Cardiac muscle cell (in vitro differentiated cells and primary cell): ENCODE data around the gene NTN4. TPM values are rescaled to one million over a fixed set of nuclear protein-coding genes. Genes with fewer than 3 reads are reported as not detected.
"Not testable (repeated sequence)": the region's sequence is repeated elsewhere in the genome, so short reads cannot be mapped to it uniquely, and the experiment has no call there.

Experiments used
- DNase-seq, 2 donors: peaks; one replicate each; pipeline versions ENCODE4 v3.0.0 to v3.0.0-alpha.2; 2010 to 2017; ENCODE audit warnings: low read depth in 1 of 2, low spot score in 1 of 2
- H3K27ac ChIP-seq: fragments of 200-600 bp; sonication (generic); 2 replicates; pipeline ENCODE4 v1.5.1; 2016
- H3K27me3 ChIP-seq: fragments of 200-600 bp; sonication (generic); 2 replicates; pipeline ENCODE4 v1.6.0; 2016; ENCODE audit warnings: control low read depth
- H3K36me3 ChIP-seq: fragments of 200-600 bp; sonication (generic); 2 replicates; pipeline ENCODE4 v1.5.1; 2016; ENCODE audit warnings: control low read depth
- H3K4me1 ChIP-seq: fragments of 200-600 bp; sonication (generic); 2 replicates; pipeline ENCODE4 v1.8.1; 2017; ENCODE audit warnings: low read depth, mild to moderate bottlenecking, mixed run types
- H3K4me3 ChIP-seq: fragments of 200-600 bp; sonication (generic); 2 replicates; pipeline ENCODE4 v1.5.1; 2016; ENCODE audit warnings: mild to moderate bottlenecking
- H3K9me3 ChIP-seq: fragments of 200-600 bp; sonication (generic); 2 replicates; pipeline ENCODE4 v1.5.1; 2017; ENCODE audit warnings: low read depth, mild to moderate bottlenecking, control low read depth
- polyA plus RNA-seq: library from polyadenylated mRNA; unstranded; fragments of >200 nt; fragmentation: Nextera tagmentation; extraction: Ambion mirVana; gene quantifications from 2 replicates; pipeline ENCODE4 v1.2.1, GENCODE V29; 2016
- total RNA-seq: library from RNA; depleted of rRNA; stranded (reverse); fragments of >200 nt; gene quantifications from 2 replicates; pipeline ENCODE4 v1.2.3, GENCODE V29; 2016
- TF ChIP-seq, protein P1 (sequence below): IDR thresholded peaks from 2 replicates; pipeline ENCODE4 v1.5.1; 2012; ENCODE audit warnings: low read depth, mild to moderate bottlenecking, low read length

The NTN4 gene
- total and polyA plus RNA-seq, 2 experiments from 2014 or later: 0.86 to 1.4 TPM

DNA sequence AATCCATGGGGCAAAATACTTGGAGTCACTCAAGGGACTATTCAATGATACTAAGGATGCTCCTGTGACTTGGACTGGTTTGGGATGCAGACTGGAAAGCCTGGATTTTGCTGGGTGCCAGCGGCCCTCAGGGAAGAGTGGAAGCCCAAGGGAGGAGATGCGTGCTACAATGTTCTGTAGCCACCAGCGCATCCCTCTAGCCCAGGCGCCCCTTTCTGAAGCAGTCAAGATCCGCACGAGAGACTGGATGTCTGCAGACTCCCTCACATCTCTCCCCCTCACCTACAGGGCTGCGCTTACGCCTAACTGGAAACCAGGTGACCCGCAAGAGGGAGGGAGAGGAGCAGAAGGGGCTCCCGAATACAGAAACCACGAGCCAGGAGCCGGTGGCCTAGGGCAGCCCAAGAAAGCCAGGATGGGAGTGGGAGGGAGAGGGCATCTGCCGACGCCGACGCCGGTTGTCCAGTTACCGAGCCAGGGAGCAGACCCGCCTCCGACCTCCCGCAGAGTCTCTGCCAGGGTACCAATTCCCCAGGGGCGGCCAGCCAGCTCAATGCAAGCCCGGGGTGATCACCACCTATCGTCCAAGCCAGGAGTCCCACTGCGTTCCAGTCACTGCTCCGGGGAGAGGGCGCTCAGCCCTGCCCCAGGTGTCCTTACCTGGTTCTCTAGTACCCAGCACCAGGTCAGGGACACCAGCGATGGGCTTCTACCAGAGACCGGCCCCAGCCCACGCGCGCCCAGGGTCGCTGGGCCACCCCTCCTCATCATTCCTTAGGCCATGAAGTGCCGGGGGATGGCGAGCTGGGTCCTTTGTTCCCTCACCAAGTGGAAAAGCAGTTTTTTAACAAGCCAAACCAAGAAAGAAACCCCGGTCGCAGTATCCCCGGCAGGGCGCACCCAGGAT is 1.2 kb downstream of the NTN4 start:
- H3K9me3 ChIP-seq: no peaks in the 10 kb centered on the region
- TF ChIP-seq, protein P1, sequence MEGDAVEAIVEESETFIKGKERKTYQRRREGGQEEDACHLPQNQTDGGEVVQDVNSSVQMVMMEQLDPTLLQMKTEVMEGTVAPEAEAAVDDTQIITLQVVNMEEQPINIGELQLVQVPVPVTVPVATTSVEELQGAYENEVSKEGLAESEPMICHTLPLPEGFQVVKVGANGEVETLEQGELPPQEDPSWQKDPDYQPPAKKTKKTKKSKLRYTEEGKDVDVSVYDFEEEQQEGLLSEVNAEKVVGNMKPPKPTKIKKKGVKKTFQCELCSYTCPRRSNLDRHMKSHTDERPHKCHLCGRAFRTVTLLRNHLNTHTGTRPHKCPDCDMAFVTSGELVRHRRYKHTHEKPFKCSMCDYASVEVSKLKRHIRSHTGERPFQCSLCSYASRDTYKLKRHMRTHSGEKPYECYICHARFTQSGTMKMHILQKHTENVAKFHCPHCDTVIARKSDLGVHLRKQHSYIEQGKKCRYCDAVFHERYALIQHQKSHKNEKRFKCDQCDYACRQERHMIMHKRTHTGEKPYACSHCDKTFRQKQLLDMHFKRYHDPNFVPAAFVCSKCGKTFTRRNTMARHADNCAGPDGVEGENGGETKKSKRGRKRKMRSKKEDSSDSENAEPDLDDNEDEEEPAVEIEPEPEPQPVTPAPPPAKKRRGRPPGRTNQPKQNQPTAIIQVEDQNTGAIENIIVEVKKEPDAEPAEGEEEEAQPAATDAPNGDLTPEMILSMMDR: no peak
- no peak overlapping the region for H3K27ac ChIP-seq
- DNase-seq: no peak
- no peaks in the 10 kb centered on the region for H3K4me1 ChIP-seq
- H3K27me3 ChIP-seq: peaks cover 99% of the 10 kb centered on the region
- H3K36me3 ChIP-seq: no peaks in the 10 kb centered on the region
- peak overlapping the region; percentile 50 for H3K4me3 ChIP-seq

- Histone ChIP-seq H3K27me3 (peaks cover 98% of the 10 kb centered on the region), H3K4me3 (no peak overlapping the region), H3K4me1 (no peaks in the 10 kb centered on the region), H3K9me3 (no peaks in the 10 kb centered on the region), H3K27ac (no peak overlapping the region), H3K36me3 (no peaks in the 10 kb centered on the region)
- peak in 1 of 2 donors; percentile 51 for DNase-seq
- TF ChIP-seq, protein P1: no peak
Observed at GRCh38 chr12:95788637-95789036, 1.9 kb downstream of the NTN4 start.

DNA sequence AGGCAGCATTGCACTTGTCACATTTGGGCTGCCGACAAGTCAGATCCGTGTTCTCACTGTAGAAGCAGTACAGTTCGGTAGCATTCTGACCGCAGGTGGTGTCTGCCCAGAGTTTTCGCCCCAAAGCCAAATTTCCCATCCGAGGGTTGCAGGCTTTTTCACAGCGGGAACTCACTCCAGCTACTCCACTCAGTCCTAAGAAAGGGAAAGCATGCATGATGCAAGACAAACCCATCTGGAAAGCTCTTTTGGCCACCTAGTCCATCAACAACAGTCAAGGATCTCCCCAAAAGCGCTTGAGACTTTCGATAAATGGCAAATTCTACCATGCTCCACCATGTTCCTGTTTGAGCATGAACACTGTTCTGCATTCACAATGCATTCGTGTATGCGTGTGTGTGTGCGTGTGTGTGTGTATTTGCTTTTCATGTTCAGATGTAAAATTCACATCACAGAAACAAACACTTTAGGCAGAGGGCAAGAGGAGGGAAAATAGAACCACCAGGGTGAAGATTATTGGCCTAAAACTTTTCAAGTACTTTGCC is 3.2 kb downstream of the NTN4 start:
- Histone ChIP-seq H3K4me3 (no peak overlapping the region), H3K27me3 (peaks cover 98% of the 10 kb centered on the region), H3K36me3 (no peaks in the 10 kb centered on the region), H3K27ac (no peak overlapping the region), H3K9me3 (no peaks in the 10 kb centered on the region), H3K4me1 (no peaks in the 10 kb centered on the region)
- no peak for DNase-seq
- TF ChIP-seq, protein P1: no peak

DNA sequence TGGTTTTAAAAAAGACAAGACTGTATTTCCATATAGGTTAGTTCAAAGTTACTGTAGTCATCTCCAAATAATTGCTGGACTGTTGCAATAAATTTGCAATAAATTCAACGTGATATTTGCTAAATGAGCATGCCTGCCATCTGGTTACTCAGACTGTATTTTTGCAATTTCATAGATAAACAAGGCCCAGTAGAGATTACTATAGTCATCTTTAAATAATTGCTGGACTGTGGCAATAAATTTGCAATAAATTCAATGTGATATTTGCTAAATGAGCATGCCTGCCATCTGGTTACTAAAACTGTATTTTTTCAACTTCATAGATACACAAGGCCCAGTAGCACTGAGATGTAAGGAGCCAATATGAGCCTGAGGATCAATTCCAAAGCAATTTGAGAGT is 5.6 kb downstream of the NTN4 start:
- Histone ChIP-seq H3K36me3 (no peaks in the 10 kb centered on the region), H3K27ac (no peak overlapping the region), H3K4me3 (no peak overlapping the region), H3K9me3 (no peaks in the 10 kb centered on the region), H3K4me1 (no peaks in the 10 kb centered on the region), H3K27me3 (peaks cover 76% of the 10 kb centered on the region)
- no peak for DNase-seq
- TF ChIP-seq, protein P1: no peak

DNA sequence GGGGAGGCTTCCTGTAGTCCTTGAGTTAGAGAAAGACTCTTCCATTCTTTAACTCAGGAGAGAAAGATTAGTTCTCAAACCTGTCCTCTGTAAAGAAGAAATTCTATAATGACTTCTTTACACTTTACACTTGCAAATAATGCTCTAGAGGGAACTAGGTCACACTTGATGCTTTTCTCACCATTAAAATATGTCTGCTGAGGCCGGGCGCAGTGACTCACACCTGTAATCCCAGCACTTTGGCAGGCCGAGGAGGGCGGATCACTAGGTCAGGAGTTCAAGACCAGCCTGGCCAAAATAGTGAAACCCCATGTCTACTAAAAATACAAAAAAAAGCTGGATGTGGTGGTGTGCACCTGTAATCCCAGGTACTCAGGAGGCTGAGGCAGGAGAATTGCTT is 6.3 kb downstream of the NTN4 start:
- Histone ChIP-seq H3K9me3 (no peaks in the 10 kb centered on the region), H3K4me1 (no peaks in the 10 kb centered on the region), H3K27ac (no peak overlapping the region), H3K36me3 (no peaks in the 10 kb centered on the region), H3K27me3 (peaks cover 70% of the 10 kb centered on the region), H3K4me3 (no peak overlapping the region)
- TF ChIP-seq, protein P1: no peak
- no peak for DNase-seq

- not testable (repeated sequence) for H3K9me3 ChIP-seq, DNase-seq, H3K4me1 ChIP-seq, H3K36me3 ChIP-seq, H3K27me3 ChIP-seq, H3K27ac ChIP-seq, H3K4me3 ChIP-seq
Observed at GRCh38 chr12:95775466-95775865, 15.1 kb downstream of the NTN4 start.
